ENCODE measurements around the gene VAV2. TPM values are rescaled to one million over a fixed set of nuclear protein-coding genes. Genes with fewer than 3 reads are reported as not detected.

VAV2 gene
- total RNA-seq, 1 donor from 2014 or later: 33.7 TPM

GRCh38 chr9:133943781-133944745 lies 48.1 kb downstream of the VAV2 start:
- DNase-seq (ENCODE audit: extremely low read depth, low read depth, low spot score): no peak

GRCh38 chr9:133943036-133943780 lies 48.9 kb downstream of the VAV2 start:
- DNase-seq (ENCODE audit: extremely low read depth, low read depth, low spot score): no peak

- DNase-seq (ENCODE audit: extremely low read depth, low read depth, low spot score): no peak
Measured at GRCh38 chr9:133942206-133942975, 49.7 kb downstream of the VAV2 start.

GRCh38 chr9:133939845-133940244 lies 52.3 kb downstream of the VAV2 start:
- no peak for DNase-seq (ENCODE audit: extremely low read depth, low read depth, low spot score)

- DNase-seq (ENCODE audit: extremely low read depth, low read depth, low spot score): no peak
Measured at GRCh38 chr9:133939171-133939785, 52.8 kb downstream of the VAV2 start.

- DNase-seq (ENCODE audit: extremely low read depth, low read depth, low spot score): no peak
Measured at GRCh38 chr9:133938753-133939152, 53.4 kb downstream of the VAV2 start.

GRCh38 chr9:133938086-133938485 lies 54.0 kb downstream of the VAV2 start:
- DNase-seq (ENCODE audit: extremely low read depth, low read depth, low spot score): no peak

- DNase-seq (ENCODE audit: extremely low read depth, low read depth, low spot score): no peak
Measured at GRCh38 chr9:133937120-133937519, 55.0 kb downstream of the VAV2 start.

GRCh38 chr9:133935328-133936005 lies 56.7 kb downstream of the VAV2 start:
- DNase-seq (ENCODE audit: extremely low read depth, low read depth, low spot score): no peak

GRCh38 chr9:133934482-133935232 lies 57.5 kb downstream of the VAV2 start:
- no peak for DNase-seq (ENCODE audit: extremely low read depth, low read depth, low spot score)

- no peak for DNase-seq (ENCODE audit: extremely low read depth, low read depth, low spot score)
Measured at GRCh38 chr9:133933426-133934026, 58.6 kb downstream of the VAV2 start.

GRCh38 chr9:133932633-133933032 lies 59.5 kb downstream of the VAV2 start:
- DNase-seq (ENCODE audit: extremely low read depth, low read depth, low spot score): no peak

GRCh38 chr9:133932181-133932580 lies 59.9 kb downstream of the VAV2 start:
- DNase-seq (ENCODE audit: extremely low read depth, low read depth, low spot score): no peak

GRCh38 chr9:133930682-133931485 lies 61.2 kb downstream of the VAV2 start:
- no peak for DNase-seq (ENCODE audit: extremely low read depth, low read depth, low spot score)

GRCh38 chr9:133930046-133930681 lies 62.0 kb downstream of the VAV2 start:
- DNase-seq (ENCODE audit: extremely low read depth, low read depth, low spot score): no peak

GRCh38 chr9:133929599-133929998 lies 62.5 kb downstream of the VAV2 start:
- DNase-seq (ENCODE audit: extremely low read depth, low read depth, low spot score): no peak

GRCh38 chr9:133928248-133928764 lies 63.8 kb downstream of the VAV2 start:
- DNase-seq (ENCODE audit: extremely low read depth, low read depth, low spot score): no peak
